H1 (cell line): ENCODE results near the gene ERG28. TPM values are rescaled to one million over a fixed set of nuclear protein-coding genes. Genes with fewer than 3 reads are reported as not detected.

Experiments
- ATF3 ChIP-seq: IDR thresholded peaks from 2 replicates; pipeline ENCODE4 v1.6.1; 2011; ENCODE audit warnings: low read depth, mild to moderate bottlenecking, low read length; ENCODE audit not compliant: insufficient read depth
- BACH1 ChIP-seq: IDR thresholded peaks from 2 replicates; pipeline ENCODE4 v1.6.1; 2012; ENCODE audit warnings: low read length, improper control_type of control experiment
- EP300 ChIP-seq, 2 experiments: IDR thresholded peaks; 1 replicate in 1 of 2; 2 replicates in 1 of 2; pipeline ENCODE4 v1.6.1; 2011 to 2012; ENCODE audit warnings: low read depth in 2 of 2, low read length in 2 of 2, mild to moderate bottlenecking in 2 of 2, borderline replicate concordance in 1 of 2, inconsistent platforms in 1 of 2, moderate library complexity in 1 of 2
- KDM5A ChIP-seq: fragments of 200-600 bp; IDR thresholded peaks from 2 replicates; pipeline ENCODE4 v1.7.1; 2012; ENCODE audit warnings: mild to moderate bottlenecking, low read length, inconsistent platforms, mixed read lengths
- NANOG ChIP-seq: IDR thresholded peaks from 2 replicates; pipeline ENCODE4 v1.6.1; 2011; ENCODE audit warnings: low read length, low read depth, mild to moderate bottlenecking, inconsistent platforms; ENCODE audit not compliant: insufficient read depth, poor library complexity, severe bottlenecking
- SP2 ChIP-seq: IDR thresholded peaks from 2 replicates; pipeline ENCODE4 v1.6.1; 2012; ENCODE audit warnings: mild to moderate bottlenecking, low read length, inconsistent platforms
- TAF1 ChIP-seq: IDR thresholded peaks from 2 replicates; pipeline ENCODE4 v1.6.1; 2011; ENCODE audit warnings: mild to moderate bottlenecking, low read depth, low read length
- polyA plus RNA-seq, 7 experiments: library from polyadenylated mRNA; depleted of rRNA in 3 of 7; stranded (reverse) in 5 of 7; unstranded in 2 of 7; fragments of >200 nt in 5 of 7; fragments of 200-250 nt in 2 of 7; gene quantifications; 1 replicate in 5 of 7; 2 replicates in 1 of 7; 4 replicates in 1 of 7; pipeline versions ENCODE4 v1.2.1 to v1.2.3, GENCODE V29; 2011 to 2013; ENCODE audit warnings: missing spikeins in 2 of 7, mixed read lengths in 2 of 7
- total RNA-seq: library from RNA; stranded (reverse); fragmentation: NEBNext Ultra II Directional; extraction: Animal tissue kit (Norgen Biotek cat#: 25700); gene quantifications from 2 replicates; pipeline ENCODE4 v1.2.1, GENCODE V29; 2021

Gene ERG28
- total and polyA plus RNA-seq, 2 of the 8 experiments (the other 6 are each of a cell fraction or from before 2014, with no cell fraction given): 32.6 to 56.7 TPM

- TF ChIP-seq KDM5A (no peak), BACH1 (no peak), TAF1 (no peak), EP300 (IDR thresholded peaks at IDR 0.05; ENCODE audit: borderline replicate concordance in 1 of 2, low read depth in 2 of 2, low read length in 2 of 2) (no peak), ATF3 (no peak), NANOG (no peak), SP2 (no peak)
Measured at GRCh38 chr14:75653563-75653962, 7.1 kb downstream of the ERG28 start (continued).
